Psoas muscle (tissue), 8 donors: ENCODE data around the gene MYH1. TPM values are rescaled to one million over a fixed set of nuclear protein-coding genes. Genes with fewer than 3 reads are reported as not detected.

Source experiments
- ATAC-seq, 4 donors: fragments of 200-7000 bp; cut with Tn5 transposase; one replicate each; pipeline ENCODE4 v1.9.1; 2020; ENCODE audit warnings: moderate library complexity in 3 of 4, mild to moderate bottlenecking in 2 of 4
- DNase-seq, 2 donors: peaks; one replicate each; pipeline ENCODE4 v3.0.0-alpha.2; 2020
- H3K27ac ChIP-seq: fragments of 200-600 bp; one replicate; pipeline ENCODE4 v1.8.0; 2022
- H3K27me3 ChIP-seq, 3 donors: fragments of 200-600 bp in 1 of 3; one replicate each; pipeline versions ENCODE4 v1.6.1 to v1.8.0; 2013 to 2022; ENCODE audit warnings: low read length in 2 of 3, mild to moderate bottlenecking in 2 of 3, moderate library complexity in 1 of 3; ENCODE audit not compliant: insufficient read depth in 3 of 3
- H3K36me3 ChIP-seq, 2 donors: fragments of 200-600 bp in 1 of 2; one replicate each; pipeline versions ENCODE4 v1.6.1 to v1.8.0; 2013 to 2022; ENCODE audit warnings: low read depth in 1 of 2, mild to moderate bottlenecking in 1 of 2, moderate library complexity in 1 of 2; ENCODE audit not compliant: insufficient read depth in 1 of 2
- H3K4me1 ChIP-seq: fragments of 200-600 bp; one replicate; pipeline ENCODE4 v1.8.0; 2022
- H3K4me3 ChIP-seq: fragments of 200-600 bp; one replicate; pipeline ENCODE4 v1.8.0; 2022; ENCODE audit warnings: mild to moderate bottlenecking
- H3K9me3 ChIP-seq: fragments of 200-600 bp; one replicate; pipeline ENCODE4 v1.8.0; 2022
- CTCF ChIP-seq: fragments of 200-600 bp; IDR thresholded peaks from one replicate; pipeline ENCODE4 v1.8.0; 2022; ENCODE audit warnings: antibody characterized with exemption
- WGBS, 3 donors: extraction: QIAGEN DNeasy Blood & Tissue Kit; methylation state at CpG; one replicate each; pipeline versions ENCODE4 v1.1.6 to v1.1.7; 2013; 5-methylcytosine and 5-hydroxymethylcytosine counted together
- intact Hi-C, 2 donors: fragments of 100-400 bp; cut with DNase I; formaldehyde crosslinking; loops; one replicate each; pipeline versions ENCODE4 v1.11.0 to v1.14.2; 2022
- polyA plus RNA-seq, 3 donors: library from polyadenylated mRNA; stranded (reverse); fragments of 200-250 nt; gene quantifications; one replicate each; pipeline ENCODE4 v1.2.3, GENCODE V29; 2013
- total RNA-seq, 4 donors: library from RNA; stranded (reverse); fragmentation: NEBNext Ultra II Directional in 2 of 4; extraction: Animal tissue kit (Norgen Biotek cat#: 25700) in 2 of 4; gene quantifications; one replicate each; pipeline versions ENCODE4 v1.2.1 to v1.2.4, GENCODE V29; 2021 to 2023
- donor health status: healthy with polysubstance abuse.
- donor health status: DM: no; HTN: no; CAD: no; lungs with moderate emphysema.
- donor health status: Bipolar disorder and iron deficiency.
- donor health status: healthy.
- donor health status: DM: yes; HTN: yes; CAD: no.
- donor health status: DM: no; HTN: no; CAD: no.
- donor health status: DM: no; HTN: no; CAD: no.
- donor health status: DM: yes; HTN: yes; CAD: no.

Gene MYH1
- total and polyA plus RNA-seq, 7 donors, result 61.5 to 3,329 (median 1,180) TPM

- intact Hi-C loops, result loop anchor here in 1 of 2 donors (5.0 kb wide), 1 partner anchor 104 kb away; no protein-coding TSS in a partner anchor
- Histone ChIP-seq H3K9me3 (no peaks in the 10 kb centered on the region), H3K36me3 (peaks cover 0 to 88% of the 10 kb centered on the region in 2 donors), H3K4me1 (peaks cover 4% of the 10 kb centered on the region), H3K27ac (peak overlapping the region; percentile 80), H3K4me3 (peak overlapping the region; percentile 56), H3K27me3 (no peaks in the 10 kb centered on the region)
- no peak for TF ChIP-seq CTCF
- ATAC-seq (peak; percentile 52 to 69 (median 62)), DNase-seq (no peak)
- 24 to 35% (median 25%) methylated on average over 6 of the region's 6 CpGs for WGBS, 3 donors
Measured at GRCh38 chr17:10513299-10514067, 4.9 kb downstream of the MYH1 start.

- no peaks in the 10 kb centered on the region for H3K27me3 ChIP-seq
- H3K4me1 ChIP-seq, result peaks cover 4% of the 10 kb centered on the region
- WGBS, 3 donors, result 22 to 48% (median 31%) methylated on average over 2 of the region's 2 CpGs
- DNase-seq, result no peak
- H3K36me3 ChIP-seq, result peaks cover 0 to 94% of the 10 kb centered on the region in 2 donors
- H3K9me3 ChIP-seq, result no peaks in the 10 kb centered on the region
- peak overlapping the region; percentile 80 for H3K27ac ChIP-seq
- H3K4me3 ChIP-seq, result peak overlapping the region; percentile 16
- intact Hi-C loops, result loop anchor here in 1 of 2 donors (5.0 kb wide), 1 partner anchor 104 kb away; no protein-coding TSS in a partner anchor
- ATAC-seq, result no peak
- TF ChIP-seq CTCF, result no peak
Measured at GRCh38 chr17:10512856-10513255, 5.5 kb downstream of the MYH1 start.

GRCh38 chr17:10499950-10500349 lies 18.4 kb downstream of the MYH1 start:
- no peaks in the 10 kb centered on the region for H3K27me3 ChIP-seq
- H3K27ac ChIP-seq, result no peak overlapping the region
- WGBS, 3 donors, result 41 to 62% (median 43%) methylated on average over 3 of the region's 3 CpGs
- TF ChIP-seq CTCF, result no peak
- no peaks in the 10 kb centered on the region for H3K4me1 ChIP-seq
- no peak overlapping the region for H3K4me3 ChIP-seq
- no peak for DNase-seq
- ATAC-seq, result peak in 3 of 4 donors; percentile 12 to 53 (median 45)
- no peaks in the 10 kb centered on the region for H3K9me3 ChIP-seq
- intact Hi-C loops, result loop anchor here in 1 of 2 donors (5.0 kb wide), 1 partner anchor 117 kb away; no protein-coding TSS in a partner anchor
- H3K36me3 ChIP-seq, result peaks cover 0 to 96% of the 10 kb centered on the region in 2 donors

- intact Hi-C loops, result no loop called here
Measured at GRCh38 chr17:10492004-10492403, 26.3 kb downstream of the MYH1 start.

More at GRCh38 chr17:10492004-10492403, 26.3 kb downstream of the MYH1 start:
- Histone ChIP-seq H3K27ac (no peak overlapping the region), H3K9me3 (no peaks in the 10 kb centered on the region), H3K27me3 (no peaks in the 10 kb centered on the region), H3K36me3 (peaks cover 0 to 63% of the 10 kb centered on the region in 2 donors), H3K4me1 (no peaks in the 10 kb centered on the region), H3K4me3 (no peak overlapping the region)
- ATAC-seq (no peak), DNase-seq (no peak)
- TF ChIP-seq CTCF, result no peak
- 71 to 92% (median 88%) methylated on average over 2 of the region's 2 CpGs for WGBS, 3 donors
